K562 (cell line): ENCODE measurements around the gene LRRTM4. TPM values are rescaled to one million over a fixed set of nuclear protein-coding genes. Genes with fewer than 3 reads are reported as not detected.

ENCODE experiments used
- ATAC-seq: fragments of 200-7000 bp; cut with Tn5 transposase; 3 replicates; pipeline ENCODE4 v1.9.1; 2020; ENCODE audit warnings: moderate library complexity
- BruUV-seq: library from RNA; stranded (reverse); fragments of 400-500 nt; replicated peaks from 2 replicates; lab custom pipeline; 2021; lab: Mats Ljungman, UMichigan
- CTCF ChIA-PET: fragments of 300-600 bp; formaldehyde crosslinking; extraction: SDS; loops from one replicate; lab custom pipeline; 2021; ENCODE audit warnings: low intra/inter-chr PET ratio; lab: Yijun Ruan, JAX
- POLR2A ChIA-PET: fragments of 300-600, 350-650 bp; sonication (Branson Sonifier 250); formaldehyde crosslinking; extraction: SDS; loops from one replicate; lab custom pipeline; 2021; ENCODE audit warnings: antibody characterized with exemption, inconsistent platforms; lab: Yijun Ruan, JAX
- DNase-seq, 4 experiments: peaks; one replicate each; pipeline versions ENCODE4 v3.0.0 to v3.0.0-alpha.2; 2011 to 2018; ENCODE audit warnings: low spot score in 3 of 4, mixed read lengths in 3 of 4; ENCODE audit errors: extremely low read depth in 1 of 4
- FAIRE-seq: peaks from 2 replicates; lab custom pipeline; 2011; peaks lifted over from hg19 to GRCh38; lab: Jason Lieb, UNC
- H2AFZ ChIP-seq: 2 replicates; pipeline ENCODE4 v1.6.0; 2011; ENCODE audit warnings: low read depth, low read length, control low read depth, inconsistent platforms
- H3K27ac ChIP-seq: fragments of 200-600 bp; 3 replicates; pipeline ENCODE4 v1.8.0; 2011; ENCODE audit warnings: low read depth, mild to moderate bottlenecking, control low read depth, inconsistent platforms, low read length, moderate library complexity, mixed read lengths; ENCODE audit errors: extremely low read depth
- H3K27me3 ChIP-seq, 2 experiments: fragments of 300-600 bp in 1 of 2; 2 replicates in 1 of 2; 3 replicates in 1 of 2; pipeline versions ENCODE4 v1.6.0 to v1.8.0; 2011; ENCODE audit warnings: inconsistent platforms in 2 of 2, low read length in 2 of 2, mild to moderate bottlenecking in 1 of 2, mixed read lengths in 1 of 2, moderate library complexity in 1 of 2; ENCODE audit not compliant: control insufficient read depth in 2 of 2, insufficient read depth in 2 of 2
- H3K36me3 ChIP-seq: fragments of 300-600 bp; 3 replicates; pipeline ENCODE4 v1.8.0; 2011; ENCODE audit warnings: mild to moderate bottlenecking, low read length, inconsistent platforms; ENCODE audit not compliant: control insufficient read depth, insufficient read depth
- H3K4me1 ChIP-seq, 2 experiments: fragments of 200-600 bp in 1 of 2; replicated peaks in 1 of 2; 2 replicates in 1 of 2; 3 replicates in 1 of 2; pipeline versions ENCODE4 v1.5.1 to v1.8.0; 2011; ENCODE audit warnings: inconsistent platforms in 2 of 2, low read length in 2 of 2, mild to moderate bottlenecking in 1 of 2, mixed read lengths in 1 of 2, moderate library complexity in 1 of 2; ENCODE audit not compliant: control insufficient read depth in 2 of 2, insufficient read depth in 2 of 2
- H3K4me2 ChIP-seq: 2 replicates; pipeline ENCODE4 v1.6.1; 2011; ENCODE audit warnings: low read length, control low read depth, inconsistent platforms, mixed read lengths; ENCODE audit not compliant: insufficient read depth
- H3K4me3 ChIP-seq: fragments of 200-600 bp; sonication (generic), shearing (Covaris generic); 2 replicates; pipeline ENCODE4 v1.5.1; 2016; ENCODE audit warnings: control low read depth, inconsistent platforms
- H3K79me2 ChIP-seq: fragments of 200-600 bp; 3 replicates; pipeline ENCODE4 v1.8.0; 2011; ENCODE audit warnings: low read length, inconsistent platforms; ENCODE audit not compliant: control insufficient read depth, insufficient read depth
- H3K9ac ChIP-seq, 2 experiments: 2 replicates each; pipeline versions ENCODE4 v1.6.0 to v1.6.1; 2011; ENCODE audit warnings: low read depth in 2 of 2, low read length in 2 of 2, control low read depth in 1 of 2, inconsistent platforms in 1 of 2, mild to moderate bottlenecking in 1 of 2, mixed read lengths in 1 of 2; ENCODE audit not compliant: insufficient read depth in 1 of 2
- H3K9me1 ChIP-seq: one replicate; pipeline ENCODE4 v1.6.0; 2011; ENCODE audit warnings: inconsistent platforms, mild to moderate bottlenecking, low read length, moderate library complexity; ENCODE audit not compliant: control insufficient read depth, insufficient read depth
- H3K9me3 ChIP-seq: replicated peaks from 2 replicates; pipeline ENCODE4 v1.5.1; 2011; ENCODE audit warnings: low read depth, low read length, inconsistent platforms; ENCODE audit not compliant: control insufficient read depth, insufficient read depth
- H4K20me1 ChIP-seq: replicated peaks from 2 replicates; pipeline ENCODE4 v1.6.1; 2011; ENCODE audit warnings: low read length, inconsistent platforms, mixed read lengths; ENCODE audit not compliant: control insufficient read depth, insufficient read depth
- CBFA2T2 ChIP-seq: fragments of 450-650 bp; conservative IDR thresholded peaks from 2 replicates; pipeline ENCODE4 v1.6.1; 2017; ENCODE audit warnings: mild to moderate bottlenecking
- CCAR2 ChIP-seq: fragments of 200-400 bp; formaldehyde crosslinking; IDR thresholded peaks from 2 replicates; pipeline ENCODE4 v1.6.1; 2017; ENCODE audit warnings: mild to moderate bottlenecking, low read depth, low read length
- CHD1 ChIP-seq: fragments of 200-600 bp; sonication (generic); IDR thresholded peaks from one replicate; pipeline ENCODE4 v1.6.1; 2012; ENCODE audit warnings: mild to moderate bottlenecking, moderate library complexity, low read length, inconsistent platforms
- CXXC5 ChIP-seq: fragments of 250-450 bp; sonication (Bioruptor Pico); IDR thresholded peaks from 2 replicates; pipeline ENCODE4 v1.8.0; 2022; ENCODE audit warnings: inconsistent platforms, mild to moderate bottlenecking, moderate library complexity
- FOXK1 ChIP-seq: sonication (generic); formaldehyde crosslinking; IDR thresholded peaks from 2 replicates; pipeline ENCODE4 v1.8.0; 2022; ENCODE audit warnings: missing genetic modification reagents, mild to moderate bottlenecking, borderline replicate concordance
- KDM4B ChIP-seq, 2 experiments: fragments of 450-650 bp in 1 of 2; sonication (generic) in 1 of 2; IDR thresholded peaks; 2 replicates each; pipeline ENCODE4 v1.6.1; 2016 to 2017; ENCODE audit warnings: borderline replicate concordance in 2 of 2, antibody characterized with exemption in 1 of 2, low read depth in 1 of 2, mild to moderate bottlenecking in 1 of 2
- PHF8 ChIP-seq: fragments of 200-600 bp; sonication (generic); IDR thresholded peaks from 2 replicates; pipeline ENCODE4 v1.6.1; 2012; ENCODE audit warnings: mixed run types, mild to moderate bottlenecking, inconsistent platforms, low read length, moderate library complexity, borderline replicate concordance
- PHTF2 ChIP-seq: fragments of 250-450 bp; sonication (Bioruptor Pico); IDR thresholded peaks from 2 replicates; pipeline ENCODE4 v1.5.0; 2021; ENCODE audit warnings: mild to moderate bottlenecking
- SIX5 ChIP-seq, 2 experiments: IDR thresholded peaks; 2 replicates each; pipeline ENCODE4 v1.6.1; 2011; ENCODE audit warnings: low read length in 2 of 2, borderline replicate concordance in 1 of 2, low read depth in 1 of 2, mild to moderate bottlenecking in 1 of 2, moderate library complexity in 1 of 2; ENCODE audit not compliant: insufficient read depth in 1 of 2
- STAT5B ChIP-seq: fragments of 250-450 bp; sonication (Bioruptor Pico); IDR thresholded peaks from 2 replicates; pipeline ENCODE4 v1.8.0; 2021; ENCODE audit warnings: mild to moderate bottlenecking, inconsistent platforms
- YBX1 ChIP-seq: fragments of 450-650 bp; IDR thresholded peaks from 2 replicates; pipeline ENCODE4 v1.7.1; 2016; ENCODE audit warnings: mild to moderate bottlenecking
- ZNF143 ChIP-seq: sonication (generic); formaldehyde crosslinking; IDR thresholded peaks from 2 replicates; pipeline ENCODE4 v1.9.0; 2022; ENCODE audit warnings: mild to moderate bottlenecking, missing genetic modification reagents
- ZNF282 ChIP-seq: sonication (generic); formaldehyde crosslinking; IDR thresholded peaks from 2 replicates; pipeline ENCODE4 v1.8.1; 2023; ENCODE audit warnings: missing genetic modification reagents
- ZNF778 ChIP-seq: fragments of 450-650 bp; formaldehyde crosslinking; IDR thresholded peaks from 2 replicates; pipeline ENCODE4 v1.4.0; 2020; ENCODE audit warnings: mild to moderate bottlenecking, moderate library complexity
- WGBS: fragments of 100-300 bp; shearing (Covaris generic); methylation state at CpG from one replicate; pipeline ENCODE4 v1.1.6; 2016; ENCODE audit warnings: low coverage, mixed read lengths; ENCODE audit not compliant: insufficient coverage; ENCODE audit errors: missing lambda C conversion rate; 5-methylcytosine and 5-hydroxymethylcytosine counted together
- in situ Hi-C: fragments of 300-500 bp; cut with MboI; formaldehyde crosslinking; loops from 4 replicates; pipeline ENCODE4 v1.15.0; 2018; ENCODE audit warnings: inconsistent platforms, mixed read lengths
- intact Hi-C: fragments of 100-400 bp; cut with micrococcal nuclease; formaldehyde crosslinking; loops from 2 replicates; pipeline ENCODE4 v1.14.2; 2022
- polyA plus RNA-seq, 8 experiments: library from polyadenylated mRNA; depleted of rRNA in 4 of 8; stranded (reverse) in 5 of 8; unstranded in 3 of 8; fragments of >200 nt; fragmentation: Nextera tagmentation in 2 of 8; fragmentation: Illumina TruSeq in 1 of 8; extraction: Ambion mirVana in 2 of 8; extraction: Trizol in 1 of 8; gene quantifications; 2 replicates each; pipeline versions ENCODE4 v1.2.1 to v1.2.3, GENCODE V29; 2011 to 2014; ENCODE audit warnings: inconsistent platforms in 1 of 8, missing spikeins in 1 of 8
- total RNA-seq, 7 experiments: library from RNA; depleted of rRNA in 6 of 7; stranded (reverse); fragments of >200 nt in 6 of 7; fragmentation: Illumina TruSeq in 2 of 7; extraction: Trizol in 2 of 7; gene quantifications; 2 replicates each; pipeline versions ENCODE4 v1.2.1 to v1.2.3, GENCODE V29; 2011 to 2021; ENCODE audit warnings: low replicate concordance in 1 of 7
- TF ChIP-seq, protein P1 (sequence below): fragments of 250-450 bp; sonication (Bioruptor Pico); IDR thresholded peaks from 2 replicates; pipeline ENCODE4 v1.4.0; 2020; ENCODE audit warnings: mild to moderate bottlenecking, moderate library complexity
- TF ChIP-seq, protein P2 (sequence below): fragments of 150-350 bp; IDR thresholded peaks from 2 replicates; pipeline ENCODE4 v1.6.1; 2014; ENCODE audit warnings: low read depth, mild to moderate bottlenecking, low read length, borderline replicate concordance

LRRTM4 gene
- total and polyA plus RNA-seq, 9 of the 15 experiments (the other 6 are each of a cell fraction or from before 2014, with no cell fraction given), result 0.04 TPM; not detected in 6

DNA sequence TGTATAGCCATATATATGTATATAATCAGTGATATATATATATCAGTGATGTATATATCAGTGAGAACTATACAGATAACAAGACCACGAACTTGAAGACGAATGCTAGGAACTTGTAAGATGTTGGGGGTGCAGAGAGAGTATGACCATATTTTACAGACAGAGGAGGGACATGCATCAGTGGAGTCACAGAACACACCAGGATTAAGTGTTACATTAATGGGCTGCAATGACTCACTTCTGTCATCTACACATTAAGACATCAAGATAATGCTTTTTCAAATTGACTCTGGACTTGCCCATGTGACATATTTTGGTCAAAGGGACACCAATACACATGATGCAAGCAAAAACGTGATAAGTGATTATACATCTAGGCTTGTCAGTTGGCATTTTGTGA, 501.0 kb downstream of the LRRTM4 start:
- Histone ChIP-seq H3K36me3 (no peaks in the 10 kb centered on the region), H4K20me1 (no peaks in the 10 kb centered on the region), H3K27ac (no peak overlapping the region), H3K9me3 (no peaks in the 10 kb centered on the region), H2AFZ (no peak overlapping the region), H3K9me1 (no peaks in the 10 kb centered on the region), H3K9ac (no peak overlapping the region), H3K4me3 (no peak overlapping the region), H3K27me3 (no peaks in the 10 kb centered on the region), H3K79me2 (no peaks in the 10 kb centered on the region), H3K4me1 (no peaks in the 10 kb centered on the region), H3K4me2 (no peak overlapping the region)
- intact Hi-C loops (no loop called here), in situ Hi-C loops (no loop called here)
- CTCF ChIA-PET, result no interaction called here
- no peak for TF ChIP-seq KDM4B (IDR thresholded peaks at IDR 0.05; ENCODE audit: borderline replicate concordance in 2 of 2, low read depth in 1 of 2)
- TF ChIP-seq FOXK1 (CRISPR knock-in tag), result no peak
- TF ChIP-seq PHTF2 (CRISPR knock-in tag), result no peak
- TF ChIP-seq, protein P1, sequence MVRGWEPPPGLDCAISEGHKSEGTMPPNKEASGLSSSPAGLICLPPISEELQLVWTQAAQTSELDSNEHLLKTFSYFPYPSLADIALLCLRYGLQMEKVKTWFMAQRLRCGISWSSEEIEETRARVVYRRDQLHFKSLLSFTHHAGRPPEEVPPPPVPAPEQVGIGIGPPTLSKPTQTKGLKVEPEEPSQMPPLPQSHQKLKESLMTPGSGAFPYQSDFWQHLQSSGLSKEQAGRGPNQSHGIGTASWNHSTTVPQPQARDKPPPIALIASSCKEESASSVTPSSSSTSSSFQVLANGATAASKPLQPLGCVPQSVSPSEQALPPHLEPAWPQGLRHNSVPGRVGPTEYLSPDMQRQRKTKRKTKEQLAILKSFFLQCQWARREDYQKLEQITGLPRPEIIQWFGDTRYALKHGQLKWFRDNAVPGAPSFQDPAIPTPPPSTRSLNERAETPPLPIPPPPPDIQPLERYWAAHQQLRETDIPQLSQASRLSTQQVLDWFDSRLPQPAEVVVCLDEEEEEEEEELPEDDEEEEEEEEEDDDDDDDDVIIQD, result no peak
- TF ChIP-seq CXXC5 (CRISPR knock-in tag), result no peak
- no peak for TF ChIP-seq ZNF143 (CRISPR knock-in tag)
- TF ChIP-seq ZNF778, result no peak
- no peak for TF ChIP-seq PHF8
- TF ChIP-seq STAT5B (CRISPR knock-in tag), result no peak
- TF ChIP-seq, protein P2, sequence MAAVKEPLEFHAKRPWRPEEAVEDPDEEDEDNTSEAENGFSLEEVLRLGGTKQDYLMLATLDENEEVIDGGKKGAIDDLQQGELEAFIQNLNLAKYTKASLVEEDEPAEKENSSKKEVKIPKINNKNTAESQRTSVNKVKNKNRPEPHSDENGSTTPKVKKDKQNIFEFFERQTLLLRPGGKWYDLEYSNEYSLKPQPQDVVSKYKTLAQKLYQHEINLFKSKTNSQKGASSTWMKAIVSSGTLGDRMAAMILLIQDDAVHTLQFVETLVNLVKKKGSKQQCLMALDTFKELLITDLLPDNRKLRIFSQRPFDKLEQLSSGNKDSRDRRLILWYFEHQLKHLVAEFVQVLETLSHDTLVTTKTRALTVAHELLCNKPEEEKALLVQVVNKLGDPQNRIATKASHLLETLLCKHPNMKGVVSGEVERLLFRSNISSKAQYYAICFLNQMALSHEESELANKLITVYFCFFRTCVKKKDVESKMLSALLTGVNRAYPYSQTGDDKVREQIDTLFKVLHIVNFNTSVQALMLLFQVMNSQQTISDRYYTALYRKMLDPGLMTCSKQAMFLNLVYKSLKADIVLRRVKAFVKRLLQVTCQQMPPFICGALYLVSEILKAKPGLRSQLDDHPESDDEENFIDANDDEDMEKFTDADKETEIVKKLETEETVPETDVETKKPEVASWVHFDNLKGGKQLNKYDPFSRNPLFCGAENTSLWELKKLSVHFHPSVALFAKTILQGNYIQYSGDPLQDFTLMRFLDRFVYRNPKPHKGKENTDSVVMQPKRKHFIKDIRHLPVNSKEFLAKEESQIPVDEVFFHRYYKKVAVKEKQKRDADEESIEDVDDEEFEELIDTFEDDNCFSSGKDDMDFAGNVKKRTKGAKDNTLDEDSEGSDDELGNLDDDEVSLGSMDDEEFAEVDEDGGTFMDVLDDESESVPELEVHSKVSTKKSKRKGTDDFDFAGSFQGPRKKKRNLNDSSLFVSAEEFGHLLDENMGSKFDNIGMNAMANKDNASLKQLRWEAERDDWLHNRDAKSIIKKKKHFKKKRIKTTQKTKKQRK, result no peak
- no peak for TF ChIP-seq CHD1
- no peak for TF ChIP-seq CCAR2
- no peak for TF ChIP-seq YBX1
- TF ChIP-seq SIX5 (IDR thresholded peaks at IDR 0.05; ENCODE audit: borderline replicate concordance in 1 of 2, insufficient read depth in 1 of 2, low read depth in 1 of 2, low read length in 2 of 2), result no peak
- TF ChIP-seq CBFA2T2, result no peak
- no peak for TF ChIP-seq ZNF282 (CRISPR knock-in tag)
- ATAC-seq, result no peak
- POLR2A ChIA-PET, result no interaction called here
- no peak for DNase-seq
- 0% methylated on average over 3 of the region's 3 CpGs for WGBS
- no TSS peak for BruUV-seq
- FAIRE-seq, result no peak
